K562 (cell line): ENCODE measurements around the gene OR2AT4. TPM values are rescaled to one million over a fixed set of nuclear protein-coding genes. Genes with fewer than 3 reads are reported as not detected.

Experiments used
- HDAC8 ChIP-seq: fragments of 450-650 bp; IDR thresholded peaks from 2 replicates; pipeline ENCODE4 v1.6.1; 2016; ENCODE audit warnings: mild to moderate bottlenecking, missing genetic modification characterization, moderate library complexity, missing compliant biosample characterization
- HDGF ChIP-seq: fragments of 450-650 bp; IDR thresholded peaks from 2 replicates; pipeline ENCODE4 v1.6.1; 2016
- LCOR ChIP-seq: sonication (generic); formaldehyde crosslinking; IDR thresholded peaks from 2 replicates; pipeline ENCODE4 v1.8.0; 2022; ENCODE audit warnings: mild to moderate bottlenecking, missing genetic modification reagents
- MCM2 ChIP-seq: fragments of 450-650 bp; IDR thresholded peaks from 2 replicates; pipeline ENCODE4 v1.6.1; 2017; ENCODE audit warnings: low read depth, mild to moderate bottlenecking
- MGA ChIP-seq: fragments of 450-650 bp; IDR thresholded peaks from 2 replicates; pipeline ENCODE4 v1.6.1; 2016; ENCODE audit warnings: mild to moderate bottlenecking, moderate library complexity
- PRMT5 ChIP-seq: sonication (generic); formaldehyde crosslinking; IDR thresholded peaks from 2 replicates; pipeline ENCODE4 v1.5.0; 2020; ENCODE audit warnings: missing genetic modification reagents
- SIRT6 ChIP-seq: IDR thresholded peaks from one replicate; pipeline ENCODE4 v1.6.1; 2012; ENCODE audit warnings: low read depth, mild to moderate bottlenecking, control low read depth, inconsistent platforms, low read length, moderate library complexity
- TCF7 ChIP-seq: sonication (generic); IDR thresholded peaks from 2 replicates; pipeline ENCODE4 v1.6.1; 2016; ENCODE audit warnings: antibody characterized with exemption, borderline replicate concordance
- polyA plus RNA-seq, 8 experiments: library from polyadenylated mRNA; depleted of rRNA in 4 of 8; stranded (reverse) in 5 of 8; unstranded in 3 of 8; fragments of >200 nt; fragmentation: Nextera tagmentation in 2 of 8; fragmentation: Illumina TruSeq in 1 of 8; extraction: Ambion mirVana in 2 of 8; extraction: Trizol in 1 of 8; gene quantifications; 2 replicates each; pipeline versions ENCODE4 v1.2.1 to v1.2.3, GENCODE V29; 2011 to 2014; ENCODE audit warnings: inconsistent platforms in 1 of 8, missing spikeins in 1 of 8
- total RNA-seq, 7 experiments: library from RNA; depleted of rRNA in 6 of 7; stranded (reverse); fragments of >200 nt in 6 of 7; fragmentation: Illumina TruSeq in 2 of 7; extraction: Trizol in 2 of 7; gene quantifications; 2 replicates each; pipeline versions ENCODE4 v1.2.1 to v1.2.3, GENCODE V29; 2011 to 2021; ENCODE audit warnings: low replicate concordance in 1 of 7

The OR2AT4 gene
- total and polyA plus RNA-seq, 9 of the 15 experiments (the other 6 are each of a cell fraction or from before 2014, with no cell fraction given) = 0.86 to 3.1 (median 2.0) TPM

GRCh38 chr11:75133976-75134375 lies 37.3 kb upstream of the OR2AT4 start (continued):
- TF ChIP-seq MGA (no peak), PRMT5 (CRISPR knock-in tag) (no peak), MCM2 (no peak), TCF7 (no peak), SIRT6 (no peak), HDGF (no peak), HDAC8 (no peak), LCOR (CRISPR knock-in tag) (no peak)
